Measurements from ENCODE around the gene TESK2.

DNA sequence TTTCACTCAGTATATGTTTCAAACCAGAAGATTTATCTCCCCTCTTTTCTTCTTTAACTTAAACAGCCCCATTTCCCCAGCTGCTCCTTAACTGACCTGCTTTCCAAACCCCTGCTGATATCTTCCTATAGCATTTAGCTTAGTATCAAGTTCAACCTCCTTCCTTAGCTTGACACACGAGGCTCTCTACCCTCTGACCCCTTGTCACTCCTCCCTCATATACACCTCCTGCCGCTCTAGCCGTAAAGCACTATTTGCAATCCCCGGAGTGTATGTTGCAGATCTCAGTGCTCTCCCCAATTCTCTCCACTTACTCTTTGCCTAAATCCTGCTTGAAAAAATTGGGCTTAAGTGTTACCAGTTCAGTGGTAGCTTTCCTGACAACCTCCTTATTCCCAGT lies 45.9 kb upstream of the TESK2 start:
- TF ChIP-seq, protein P1, sequence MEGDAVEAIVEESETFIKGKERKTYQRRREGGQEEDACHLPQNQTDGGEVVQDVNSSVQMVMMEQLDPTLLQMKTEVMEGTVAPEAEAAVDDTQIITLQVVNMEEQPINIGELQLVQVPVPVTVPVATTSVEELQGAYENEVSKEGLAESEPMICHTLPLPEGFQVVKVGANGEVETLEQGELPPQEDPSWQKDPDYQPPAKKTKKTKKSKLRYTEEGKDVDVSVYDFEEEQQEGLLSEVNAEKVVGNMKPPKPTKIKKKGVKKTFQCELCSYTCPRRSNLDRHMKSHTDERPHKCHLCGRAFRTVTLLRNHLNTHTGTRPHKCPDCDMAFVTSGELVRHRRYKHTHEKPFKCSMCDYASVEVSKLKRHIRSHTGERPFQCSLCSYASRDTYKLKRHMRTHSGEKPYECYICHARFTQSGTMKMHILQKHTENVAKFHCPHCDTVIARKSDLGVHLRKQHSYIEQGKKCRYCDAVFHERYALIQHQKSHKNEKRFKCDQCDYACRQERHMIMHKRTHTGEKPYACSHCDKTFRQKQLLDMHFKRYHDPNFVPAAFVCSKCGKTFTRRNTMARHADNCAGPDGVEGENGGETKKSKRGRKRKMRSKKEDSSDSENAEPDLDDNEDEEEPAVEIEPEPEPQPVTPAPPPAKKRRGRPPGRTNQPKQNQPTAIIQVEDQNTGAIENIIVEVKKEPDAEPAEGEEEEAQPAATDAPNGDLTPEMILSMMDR (IDR thresholded peaks at IDR 0.05): no peak
- no peak for TF ChIP-seq POLR2A (IDR thresholded peaks at IDR 0.05)

Data from Peyer's patch (tissue), 4 donors.